Activated CD4-positive, alpha-beta T cell treated with anti-CD3 and anti-CD28 coated beads, Interleukin-2, amount 10 ng/mL, durations not matched to agents 24 days and 14 days (primary cell): ENCODE data around the gene MYL3. TPM values are rescaled to one million over a fixed set of nuclear protein-coding genes. Genes with fewer than 3 reads are reported as not detected.
"Not testable (repeated sequence)": the region's sequence is repeated elsewhere in the genome, so short reads cannot be mapped to it uniquely, and the experiment has no call there.

Experiments
- DNase-seq: peaks from one replicate; pipeline ENCODE4 v3.0.0; 2022
- H3K27ac Mint-ChIP-seq: one replicate; pipeline ENCODE4 v1.8.0; 2022; ENCODE audit warnings: mild to moderate bottlenecking, mixed read lengths
- H3K27me3 Mint-ChIP-seq: one replicate; pipeline ENCODE4 v1.8.0; 2022; ENCODE audit warnings: mixed read lengths
- H3K36me3 Mint-ChIP-seq: one replicate; pipeline ENCODE4 v1.8.0; 2022; ENCODE audit warnings: low read depth, mild to moderate bottlenecking, mixed read lengths
- H3K4me1 Mint-ChIP-seq: one replicate; pipeline ENCODE4 v1.8.0; 2021; ENCODE audit warnings: mixed read lengths
- H3K4me3 Mint-ChIP-seq: one replicate; pipeline ENCODE4 v1.8.0; 2022; ENCODE audit warnings: mild to moderate bottlenecking, moderate library complexity, mixed read lengths
- H3K9me3 Mint-ChIP-seq: one replicate; pipeline ENCODE4 v1.8.0; 2021; ENCODE audit warnings: mixed read lengths
- intact Hi-C: fragments of 100-400 bp; cut with micrococcal nuclease; formaldehyde crosslinking; loops from one replicate; pipeline ENCODE4 v1.15.1; 2023
- total RNA-seq: library from RNA; stranded (reverse); gene quantifications from 2 replicates; pipeline ENCODE4 v1.2.3, GENCODE V29; 2022

The MYL3 gene
- total RNA-seq = not detected in 2 replicates

DNA sequence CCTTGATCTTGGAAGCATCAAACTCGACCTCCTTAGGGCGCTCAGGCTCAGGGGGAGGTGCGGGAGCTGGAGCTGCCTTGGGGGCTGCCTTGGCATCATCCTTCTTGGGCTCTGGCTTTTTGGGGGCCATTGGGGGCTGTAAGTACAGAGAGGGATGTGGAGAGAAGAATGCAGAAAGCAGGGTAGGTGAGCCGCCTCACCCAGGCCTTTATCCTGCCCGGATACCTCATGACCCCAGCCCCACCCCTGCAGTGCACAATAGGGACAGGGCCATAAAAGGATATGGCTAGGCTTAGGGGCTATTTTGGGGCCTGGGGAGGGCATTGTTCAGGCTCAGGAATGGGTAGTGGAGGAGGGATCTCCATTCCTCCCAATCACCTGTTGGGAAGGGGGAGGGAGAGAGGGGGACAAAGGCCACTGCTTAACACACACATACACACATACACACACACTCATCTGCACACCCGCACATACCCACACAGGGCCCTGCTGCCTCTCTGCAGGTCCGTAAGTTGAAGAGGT is at the start of gene MYL3:
Gene MYL3 (minus strand): TSS at position 184 of the 522 bp plus-strand sequence. CDS start 54 bp downstream, at position 130.
- no peaks in the 10 kb centered on the region for H3K36me3 Mint-ChIP-seq
- no peaks in the 10 kb centered on the region for H3K9me3 Mint-ChIP-seq
- no peaks in the 10 kb centered on the region for H3K27me3 Mint-ChIP-seq
- DNase-seq = no peak
- intact Hi-C loops = no loop called here
- H3K27ac Mint-ChIP-seq = no peak within 1 kb of the TSS
- H3K4me1 Mint-ChIP-seq = no peaks in the 10 kb centered on the region
- H3K4me3 Mint-ChIP-seq = no peak within 1 kb of the TSS

DNA sequence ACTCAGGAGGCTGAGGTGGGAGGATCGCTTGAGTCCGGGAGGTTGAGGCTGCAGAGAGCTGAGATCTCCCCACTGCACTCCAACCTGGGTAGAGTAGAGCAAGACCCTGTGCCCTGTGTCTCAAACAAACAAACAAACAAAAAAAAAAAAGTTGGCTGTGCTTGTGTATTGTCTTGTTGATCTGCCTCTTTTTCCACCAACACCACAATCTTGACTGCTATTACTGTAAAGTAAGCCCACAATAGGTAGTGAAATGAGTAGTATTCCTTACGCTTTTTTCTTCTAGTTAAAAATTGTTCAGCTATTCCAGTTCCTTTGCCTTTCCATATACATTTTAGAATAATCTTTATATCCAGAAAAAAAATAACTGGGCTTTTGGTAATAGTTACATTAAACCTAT is 49.7 kb upstream of the MYL3 start:
- no peak overlapping the region for H3K27ac Mint-ChIP-seq
- H3K4me3 Mint-ChIP-seq = no peak overlapping the region
- no peaks in the 10 kb centered on the region for H3K27me3 Mint-ChIP-seq
- intact Hi-C loops = no loop called here
- H3K4me1 Mint-ChIP-seq = peaks cover 23% of the 10 kb centered on the region
- H3K36me3 Mint-ChIP-seq = peaks cover 18% of the 10 kb centered on the region
- H3K9me3 Mint-ChIP-seq = peaks cover 4% of the 10 kb centered on the region
- no peak for DNase-seq

DNA sequence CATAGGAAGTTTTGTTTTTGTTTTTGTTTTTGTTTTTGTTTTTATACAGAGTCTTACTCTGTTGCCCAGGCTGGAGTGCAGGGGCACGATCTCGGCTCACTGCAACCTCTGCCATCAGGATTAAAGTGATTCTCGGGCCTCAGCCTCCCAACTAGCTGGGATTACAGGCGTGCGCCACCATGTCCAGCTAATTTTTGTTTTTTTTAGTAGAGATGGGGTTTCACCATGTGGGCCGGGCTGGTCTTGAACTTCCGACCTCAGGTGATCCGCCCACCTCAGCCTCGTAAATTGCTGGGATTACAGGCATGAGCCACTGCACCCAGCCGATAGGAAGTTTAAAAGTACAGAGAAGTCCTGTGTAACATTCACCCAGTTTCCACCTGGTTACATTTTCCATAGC is 47.7 kb upstream of the MYL3 start:
- H3K27ac Mint-ChIP-seq, DNase-seq, H3K27me3 Mint-ChIP-seq, H3K9me3 Mint-ChIP-seq, H3K4me3 Mint-ChIP-seq, intact Hi-C loops, H3K36me3 Mint-ChIP-seq: not testable (repeated sequence)
- H3K4me1 Mint-ChIP-seq = peaks cover 21% of the 10 kb centered on the region

DNA sequence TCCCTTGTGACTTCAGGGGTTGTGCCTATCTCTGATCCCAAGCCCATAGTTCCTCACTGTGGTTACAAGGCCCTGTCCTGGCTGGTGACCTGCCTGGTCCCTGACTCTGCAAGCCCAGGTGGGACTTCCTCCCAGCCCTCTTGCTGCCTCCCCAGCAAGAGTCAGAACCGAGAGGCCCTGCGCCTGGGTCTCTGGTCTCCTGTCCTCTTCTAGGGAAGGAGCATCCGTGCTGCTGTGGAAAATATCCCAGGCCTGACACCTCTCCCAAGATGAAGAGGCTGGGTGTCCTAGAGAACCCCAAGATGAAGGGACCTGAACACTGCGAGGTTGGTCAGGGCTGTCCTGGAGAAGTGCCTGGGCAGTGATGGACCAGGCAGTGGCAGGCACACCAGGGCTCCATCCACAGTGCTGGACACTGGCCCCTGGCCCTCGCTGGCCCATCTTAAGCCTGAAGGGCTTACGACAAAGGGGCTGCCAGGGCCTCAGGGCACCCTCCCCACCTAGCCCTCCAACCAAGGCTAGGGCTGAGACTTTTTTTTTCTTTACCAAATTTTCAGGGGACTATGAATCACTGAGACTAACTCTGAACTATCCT is 47.0 kb upstream of the MYL3 start:
- Mint-ChIP-seq H3K36me3 (peaks cover 2% of the 10 kb centered on the region), H3K27ac (no peak overlapping the region), H3K9me3 (no peaks in the 10 kb centered on the region), H3K4me3 (no peak overlapping the region), H3K4me1 (peaks cover 16% of the 10 kb centered on the region), H3K27me3 (no peaks in the 10 kb centered on the region)
- intact Hi-C loops = no loop called here
- no peak for DNase-seq

DNA sequence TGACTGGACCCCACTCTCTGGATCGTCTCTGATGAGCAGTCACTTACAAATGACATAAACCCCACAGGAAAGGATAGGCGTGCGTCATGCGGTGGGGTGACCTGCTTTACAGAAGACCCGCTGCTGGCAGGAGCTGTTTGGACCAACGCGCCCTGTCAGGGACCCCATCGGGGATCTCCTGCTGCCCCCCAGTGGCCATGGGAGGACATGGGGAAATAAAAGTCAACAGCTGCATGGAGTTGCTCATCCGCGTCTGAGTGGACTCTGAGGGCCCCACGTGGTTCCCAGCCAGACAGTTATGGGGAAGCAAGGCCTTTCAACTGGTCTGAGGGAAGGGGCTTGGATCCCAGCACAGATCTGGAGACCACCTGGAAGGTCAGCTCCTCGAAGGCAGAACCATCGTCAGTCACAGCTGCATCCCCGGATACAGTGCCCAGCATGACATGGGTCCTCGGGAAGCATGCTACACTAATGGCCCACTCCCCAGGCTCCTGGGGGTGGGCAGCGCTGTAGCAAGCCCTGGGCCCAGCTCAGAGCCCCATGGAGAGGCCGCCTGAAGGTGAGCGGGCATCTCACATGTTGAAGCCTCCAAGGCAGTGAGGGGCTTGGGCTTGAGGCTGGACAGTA is 46.4 kb upstream of the MYL3 start:
- Mint-ChIP-seq H3K36me3 (no peaks in the 10 kb centered on the region), H3K27ac (no peak overlapping the region), H3K4me1 (peaks cover 14% of the 10 kb centered on the region)

DNA sequence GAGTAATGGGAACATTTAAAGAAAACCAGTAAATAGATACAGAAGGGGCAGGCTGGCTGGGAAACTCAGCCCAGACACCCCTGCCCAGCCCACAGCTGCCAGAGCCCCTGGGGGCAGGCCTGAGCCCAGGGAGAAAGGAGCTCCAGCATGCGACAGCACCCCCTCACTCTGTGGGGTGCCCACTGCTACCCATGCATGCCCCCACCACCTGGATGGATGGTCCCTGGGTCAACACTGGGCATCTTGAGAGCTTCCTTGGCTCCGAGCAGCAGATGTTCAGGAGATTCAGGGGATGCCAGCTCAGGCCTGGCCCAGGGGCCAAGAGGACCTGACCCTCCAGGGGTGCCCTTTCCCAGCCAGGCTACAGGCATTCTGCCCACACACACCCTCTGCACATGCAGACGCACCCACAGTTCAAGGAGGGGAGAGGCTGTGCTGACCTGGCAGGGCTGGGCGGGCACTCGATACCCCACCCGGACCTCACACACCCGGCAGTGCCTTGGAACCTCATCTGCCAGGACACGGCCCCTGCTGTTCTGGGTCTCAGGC is 45.8 kb upstream of the MYL3 start:
- H3K4me1 Mint-ChIP-seq = peaks cover 14% of the 10 kb centered on the region
- no peaks in the 10 kb centered on the region for H3K9me3 Mint-ChIP-seq
- no peak overlapping the region for H3K27ac Mint-ChIP-seq
- no peaks in the 10 kb centered on the region for H3K27me3 Mint-ChIP-seq
- no peak overlapping the region for H3K4me3 Mint-ChIP-seq
- intact Hi-C loops = loop anchor here (1.0 to 10.0 kb wide), 3 partner anchors 43 to 424 kb away; no protein-coding TSS in a partner anchor
- no peaks in the 10 kb centered on the region for H3K36me3 Mint-ChIP-seq
- DNase-seq = no peak

More for the DNA sequence above, 46.4 kb upstream of the MYL3 start:
- DNase-seq = peak; percentile 91
- Mint-ChIP-seq H3K27me3 (no peaks in the 10 kb centered on the region), H3K9me3 (no peaks in the 10 kb centered on the region), H3K4me3 (no peak overlapping the region)
- intact Hi-C loops = loop anchor here (1.0 to 10.0 kb wide), 3 partner anchors 43 to 425 kb away; no protein-coding TSS in a partner anchor

DNA sequence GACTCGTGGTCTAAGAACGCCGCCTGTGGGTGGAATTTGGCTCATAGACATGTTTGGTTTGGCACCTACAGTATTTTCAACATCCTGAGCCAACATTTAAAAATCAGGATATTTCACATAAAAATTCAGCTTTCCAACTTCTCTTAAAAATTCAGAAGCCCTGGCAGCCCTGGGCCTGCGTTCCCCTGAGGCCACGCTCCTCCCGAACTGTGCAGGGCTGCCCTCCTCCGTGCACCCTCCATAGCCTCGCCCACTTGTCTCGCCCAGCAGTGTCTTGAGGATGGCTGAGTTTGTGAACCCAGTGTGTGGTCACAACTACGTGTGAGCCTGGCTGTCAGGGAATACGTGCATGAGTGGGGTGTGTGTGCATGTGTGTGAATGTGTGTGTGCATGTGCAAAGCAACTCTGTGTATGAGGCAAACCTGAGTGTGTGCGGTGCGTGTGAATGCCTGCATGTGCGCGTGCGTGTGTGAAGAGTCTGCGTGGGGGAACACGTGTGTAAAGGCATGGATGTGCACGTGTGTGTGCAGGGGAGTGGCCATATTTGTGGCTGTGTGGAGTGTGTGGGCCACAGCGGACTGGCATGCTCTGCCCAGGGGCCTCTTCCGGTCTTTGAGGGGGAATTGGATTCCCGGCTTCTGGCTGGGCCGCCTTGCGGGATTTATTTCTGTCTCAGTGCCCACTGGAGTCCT is 45.2 kb upstream of the MYL3 start:
- intact Hi-C loops = loop anchor here (10.0 kb wide), 1 partner anchor 424 kb away; no protein-coding TSS in a partner anchor

DNA sequence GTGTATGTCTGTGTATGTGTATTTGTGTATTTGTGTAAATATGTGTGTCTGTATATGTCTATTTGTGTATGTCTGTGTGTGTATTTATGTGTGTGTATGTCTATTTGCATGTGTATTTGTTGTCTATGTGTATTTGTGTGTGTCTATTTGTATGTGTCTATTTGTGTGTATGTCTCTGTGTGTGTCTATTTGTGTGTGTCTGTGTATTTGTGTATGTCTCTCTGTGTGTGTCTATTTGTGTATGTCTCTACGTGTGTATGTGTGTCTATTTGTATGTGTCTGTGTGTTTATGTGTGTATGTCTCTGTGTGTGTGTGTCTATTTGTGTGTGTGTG is 44.7 kb upstream of the MYL3 start:
- DNase-seq = no peak
- no peaks in the 10 kb centered on the region for H3K27me3 Mint-ChIP-seq
- no peaks in the 10 kb centered on the region for H3K36me3 Mint-ChIP-seq
- H3K4me1 Mint-ChIP-seq = peaks cover 6% of the 10 kb centered on the region
- H3K27ac Mint-ChIP-seq = no peak overlapping the region
- no peaks in the 10 kb centered on the region for H3K9me3 Mint-ChIP-seq
- no peak overlapping the region for H3K4me3 Mint-ChIP-seq
- intact Hi-C loops = loop anchor here (10.0 kb wide), 1 partner anchor 423 kb away; no protein-coding TSS in a partner anchor

More for the DNA sequence above, 45.2 kb upstream of the MYL3 start:
- H3K9me3 Mint-ChIP-seq = no peaks in the 10 kb centered on the region
- H3K36me3 Mint-ChIP-seq = no peaks in the 10 kb centered on the region
- H3K27ac Mint-ChIP-seq = no peak overlapping the region
- peaks cover 10% of the 10 kb centered on the region for H3K4me1 Mint-ChIP-seq
- DNase-seq = no peak
- H3K27me3 Mint-ChIP-seq = no peaks in the 10 kb centered on the region
- no peak overlapping the region for H3K4me3 Mint-ChIP-seq

DNA sequence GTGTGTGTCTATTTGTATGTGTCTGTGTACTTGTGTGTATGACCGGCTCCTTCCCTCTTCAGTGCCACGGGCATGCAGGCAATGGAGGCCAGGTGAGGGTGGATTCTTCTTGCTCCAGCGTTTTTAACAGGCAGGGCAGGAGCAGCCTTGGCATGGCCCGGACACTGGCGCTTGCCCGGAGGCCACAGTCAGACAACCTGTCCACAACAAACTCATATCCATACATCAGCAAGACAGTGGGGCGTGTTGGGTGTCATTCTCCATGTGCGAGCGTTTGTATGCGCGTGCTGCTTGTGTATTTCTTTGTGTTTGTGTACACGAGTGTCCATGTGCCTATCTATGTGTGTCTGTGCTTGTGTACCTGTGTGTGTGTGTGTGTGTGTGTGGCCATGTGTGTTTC is 44.0 kb upstream of the MYL3 start:
- H3K4me3 Mint-ChIP-seq = no peak overlapping the region
- no peak overlapping the region for H3K27ac Mint-ChIP-seq
- intact Hi-C loops = loop anchor here (10.0 kb wide), 1 partner anchor 422 kb away; no protein-coding TSS in a partner anchor
- H3K36me3 Mint-ChIP-seq = no peaks in the 10 kb centered on the region
- no peaks in the 10 kb centered on the region for H3K27me3 Mint-ChIP-seq
- no peaks in the 10 kb centered on the region for H3K9me3 Mint-ChIP-seq
- H3K4me1 Mint-ChIP-seq = peaks cover 5% of the 10 kb centered on the region
- no peak for DNase-seq

DNA sequence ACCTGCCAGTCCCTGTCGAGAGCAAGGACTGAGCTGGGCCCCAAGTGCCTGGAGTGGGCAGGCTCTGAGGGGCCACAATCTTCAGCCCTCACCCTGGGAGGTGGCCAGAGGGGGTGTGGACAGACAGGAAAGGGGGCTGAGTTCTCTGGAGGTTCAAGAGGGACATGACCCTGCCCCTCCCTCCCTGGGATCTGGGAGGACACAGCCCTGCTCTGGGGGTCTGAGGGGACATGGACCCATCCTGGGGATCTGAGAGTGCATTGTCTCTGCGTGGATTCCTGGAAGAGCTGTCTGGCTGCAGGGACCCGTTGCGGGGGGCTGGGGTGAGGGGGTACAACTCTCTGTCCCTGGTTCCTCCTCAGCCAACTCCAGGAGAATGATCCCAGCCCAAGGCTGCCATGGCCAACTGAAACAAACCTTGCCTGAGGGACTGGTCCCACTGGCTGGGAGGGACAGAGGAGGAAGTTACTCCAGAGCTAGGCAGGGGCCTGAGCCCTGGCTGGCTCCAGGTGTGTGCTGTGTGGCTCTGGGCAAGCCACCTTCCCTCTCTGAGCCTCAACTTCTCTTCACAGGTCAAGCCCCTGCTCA is 43.3 kb upstream of the MYL3 start:
- H3K36me3 Mint-ChIP-seq = no peaks in the 10 kb centered on the region

DNA sequence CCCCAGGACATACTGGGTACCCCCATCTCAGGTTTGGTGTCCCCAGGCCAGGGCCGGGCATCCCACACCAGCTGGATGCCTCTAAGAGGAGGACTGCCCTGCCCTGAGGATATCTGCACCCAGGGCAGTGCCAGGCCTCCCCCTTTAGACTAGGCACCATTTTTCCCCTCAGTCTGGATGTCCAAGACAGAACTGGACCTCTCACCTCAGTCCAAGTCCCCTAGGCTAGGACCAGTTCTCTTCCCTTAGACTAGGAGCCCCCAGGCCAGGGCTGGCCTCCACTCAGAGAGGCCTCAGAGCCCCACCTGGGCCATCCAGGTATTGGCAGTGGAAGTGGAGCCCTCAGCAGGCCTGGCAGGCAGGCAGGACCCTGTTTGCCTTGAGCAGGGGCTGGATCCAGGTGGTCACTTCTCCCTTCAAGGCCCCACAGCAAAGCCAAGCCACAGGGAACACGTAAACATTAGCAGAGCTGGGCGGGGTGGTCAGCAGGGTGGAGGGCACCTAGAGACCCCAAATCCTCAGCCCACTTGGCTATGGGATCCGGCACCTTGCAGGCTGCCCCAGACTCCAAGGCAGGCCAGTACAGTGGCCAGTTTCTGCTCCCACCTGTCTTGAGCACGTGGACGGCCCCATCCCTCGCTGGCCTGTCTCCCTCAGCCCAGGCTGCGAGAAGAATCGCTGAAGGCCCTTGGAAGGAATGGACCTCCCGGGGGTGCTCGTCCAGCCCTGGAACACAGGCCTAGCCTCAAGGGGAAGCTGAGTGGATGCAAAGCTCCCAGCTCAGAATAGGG is 42.6 kb upstream of the MYL3 start:
- H3K4me3 Mint-ChIP-seq = no peak overlapping the region
- H3K4me1 Mint-ChIP-seq = peaks cover 5% of the 10 kb centered on the region
- H3K36me3 Mint-ChIP-seq = no peaks in the 10 kb centered on the region
- no peaks in the 10 kb centered on the region for H3K27me3 Mint-ChIP-seq
- no peaks in the 10 kb centered on the region for H3K9me3 Mint-ChIP-seq
- intact Hi-C loops = loop anchor here (10.0 kb wide), 1 partner anchor 421 kb away; no protein-coding TSS in a partner anchor
- H3K27ac Mint-ChIP-seq = no peak overlapping the region
- DNase-seq = no peak

More for the DNA sequence above, 43.3 kb upstream of the MYL3 start:
- no peak overlapping the region for H3K27ac Mint-ChIP-seq
- H3K9me3 Mint-ChIP-seq = no peaks in the 10 kb centered on the region
- no peaks in the 10 kb centered on the region for H3K27me3 Mint-ChIP-seq
- no peak for DNase-seq
- intact Hi-C loops = loop anchor here (10.0 kb wide), 1 partner anchor 422 kb away; no protein-coding TSS in a partner anchor
- peaks cover 5% of the 10 kb centered on the region for H3K4me1 Mint-ChIP-seq
- no peak overlapping the region for H3K4me3 Mint-ChIP-seq

DNA sequence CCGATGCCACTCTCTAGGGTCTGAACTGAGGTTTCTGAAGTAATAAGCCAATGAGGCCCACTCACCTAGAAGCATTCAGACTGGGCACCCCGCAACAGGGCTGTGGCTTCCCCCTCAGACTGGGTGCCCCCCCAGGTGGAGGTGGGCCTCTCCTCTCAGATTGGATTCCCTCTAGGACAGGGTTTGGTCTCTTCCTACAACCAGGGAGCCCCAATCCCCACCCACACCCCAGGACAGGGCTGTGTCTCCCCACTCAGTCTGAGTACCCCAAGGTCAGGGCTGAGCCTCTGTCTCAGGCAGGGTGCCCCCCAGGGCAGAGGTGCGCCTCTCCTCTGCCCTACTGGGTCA is 41.9 kb upstream of the MYL3 start:
- H3K4me1 Mint-ChIP-seq = peaks cover 5% of the 10 kb centered on the region
- no peaks in the 10 kb centered on the region for H3K9me3 Mint-ChIP-seq

More for the DNA sequence above, 41.9 kb upstream of the MYL3 start:
- Mint-ChIP-seq H3K36me3 (no peaks in the 10 kb centered on the region), H3K27ac (no peak overlapping the region), H3K27me3 (no peaks in the 10 kb centered on the region), H3K4me3 (no peak overlapping the region)
- intact Hi-C loops = loop anchor here (10.0 kb wide), 1 partner anchor 420 kb away; no protein-coding TSS in a partner anchor
- DNase-seq = no peak
